Ramos (cell line): ENCODE data around the gene PDE6D.
"Not testable (repeated sequence)": the region's sequence is repeated elsewhere in the genome, so short reads cannot be mapped to it uniquely, and the experiment has no call there.

Experiments used
- in situ Hi-C: fragments of 300-500 bp; cut with MboI; formaldehyde crosslinking; loops from one replicate; pipeline ENCODE4 v1.14.3; 2022; ENCODE audit warnings: low sequenced_read_pairs; ENCODE audit not compliant: unreplicated experiment

The PDE6D gene

GRCh38 chr2:231780123-231780908 is 766 bp downstream of the PDE6D start:
- in situ Hi-C loops: loop anchor here (5.0 kb wide), 1 partner anchor 173 kb away; no protein-coding TSS in a partner anchor

GRCh38 chr2:231769170-231770136 is 11.6 kb downstream of the PDE6D start:
- in situ Hi-C loops: no loop called here

- in situ Hi-C loops: no loop called here
Observed at GRCh38 chr2:231765496-231765929, 15.6 kb downstream of the PDE6D start.

- in situ Hi-C loops: no loop called here
Observed at GRCh38 chr2:231764760-231765159, 16.3 kb downstream of the PDE6D start.

- in situ Hi-C loops: no loop called here
Observed at GRCh38 chr2:231764124-231764523, 17.0 kb downstream of the PDE6D start.

GRCh38 chr2:231761735-231762134 is 19.3 kb downstream of the PDE6D start:
- in situ Hi-C loops: no loop called here

GRCh38 chr2:231752061-231752460 is 29.0 kb downstream of the PDE6D start:
- in situ Hi-C loops: no loop called here

- in situ Hi-C loops: no loop called here
Observed at GRCh38 chr2:231751042-231751815, 29.9 kb downstream of the PDE6D start.

- in situ Hi-C loops: not testable (repeated sequence)
Observed at GRCh38 chr2:231749016-231749415, 32.1 kb downstream of the PDE6D start.

GRCh38 chr2:231748153-231748896 is 32.8 kb downstream of the PDE6D start:
- in situ Hi-C loops: not testable (repeated sequence)

- in situ Hi-C loops: no loop called here
Observed at GRCh38 chr2:231745303-231746038, 35.6 kb downstream of the PDE6D start.

GRCh38 chr2:231743376-231744116 is 37.5 kb downstream of the PDE6D start:
- in situ Hi-C loops: no loop called here

GRCh38 chr2:231737761-231738160 is 43.3 kb downstream of the PDE6D start:
- in situ Hi-C loops: no loop called here

GRCh38 chr2:231732604-231733003 is 48.5 kb downstream of the PDE6D start:
- in situ Hi-C loops: no loop called here

GRCh38 chr2:231727621-231728020 is 53.5 kb downstream of the PDE6D start:
- in situ Hi-C loops: no loop called here

GRCh38 chr2:231726276-231726675 is 54.8 kb downstream of the PDE6D start:
- in situ Hi-C loops: no loop called here

- in situ Hi-C loops: no loop called here
Observed at GRCh38 chr2:231725476-231725875, 55.6 kb downstream of the PDE6D start.

GRCh38 chr2:231722721-231723307 is 58.3 kb downstream of the PDE6D start:
- in situ Hi-C loops: no loop called here
